Fibroblast of skin of scalp (primary cell): ENCODE results near the gene WNT7A.

ENCODE experiments used
- DNase-seq: peaks from one replicate; pipeline ENCODE4 v3.0.0-alpha.2; 2013

WNT7A gene

DNA sequence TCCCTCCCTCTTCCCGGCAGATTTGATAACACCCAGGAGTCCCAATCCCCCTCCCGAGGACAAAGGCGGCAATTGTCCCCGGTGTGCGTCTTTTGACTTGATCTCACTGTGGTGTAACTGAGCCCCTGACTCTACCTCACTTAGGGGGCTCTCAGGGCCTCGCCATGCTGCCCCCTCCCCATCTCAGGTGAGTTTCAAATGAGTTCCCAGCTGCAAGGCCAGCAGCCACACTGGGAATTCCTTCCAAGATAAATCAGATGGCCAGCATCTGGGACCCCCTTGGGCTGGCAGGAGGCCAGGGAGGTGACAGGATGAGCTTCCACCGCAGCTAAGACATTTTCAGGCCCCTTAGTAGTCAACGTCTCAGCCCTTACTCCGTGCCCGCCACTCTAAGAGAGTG lies 35.0 kb downstream of the WNT7A start:
- no peak for DNase-seq

DNA sequence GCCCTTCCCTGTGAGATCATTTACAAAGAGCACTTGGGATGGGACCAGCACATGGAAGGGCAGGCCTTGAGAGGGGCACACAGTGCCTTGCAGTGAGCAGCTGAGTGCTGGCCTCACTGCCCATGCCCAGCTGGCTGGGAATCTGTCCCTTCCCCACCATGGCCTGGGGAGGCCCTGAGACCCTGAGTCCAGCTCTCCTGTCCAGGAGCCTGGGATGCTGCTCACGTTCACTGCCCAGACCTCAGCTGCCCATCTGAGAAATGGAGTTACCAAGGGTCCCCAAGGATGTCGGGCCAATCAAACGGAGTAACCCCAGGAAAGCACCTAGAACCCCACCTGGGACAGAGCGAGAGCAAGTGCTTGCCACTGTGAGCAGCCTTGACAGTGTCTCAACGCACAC lies 35.6 kb downstream of the WNT7A start:
- DNase-seq: no peak

DNA sequence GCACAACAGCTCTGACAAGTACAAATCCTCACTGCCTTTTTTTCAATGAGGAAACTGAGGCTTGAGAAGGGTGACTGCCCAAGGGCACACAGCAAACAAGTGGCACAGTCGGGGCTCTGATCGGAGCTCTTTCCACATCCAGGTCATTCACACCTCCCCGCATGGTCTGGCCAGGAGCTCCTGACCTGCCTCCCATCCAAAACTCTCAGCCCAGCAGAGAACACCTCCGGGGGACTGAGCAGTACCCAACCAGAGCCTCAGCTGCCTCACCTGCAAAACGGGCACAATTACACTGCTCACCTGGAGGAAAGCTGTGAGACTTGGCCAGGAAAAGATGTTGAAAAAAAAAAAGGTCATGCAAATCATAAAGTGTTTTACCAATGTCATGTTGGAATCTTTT lies 36.5 kb downstream of the WNT7A start:
- no peak for DNase-seq

DNA sequence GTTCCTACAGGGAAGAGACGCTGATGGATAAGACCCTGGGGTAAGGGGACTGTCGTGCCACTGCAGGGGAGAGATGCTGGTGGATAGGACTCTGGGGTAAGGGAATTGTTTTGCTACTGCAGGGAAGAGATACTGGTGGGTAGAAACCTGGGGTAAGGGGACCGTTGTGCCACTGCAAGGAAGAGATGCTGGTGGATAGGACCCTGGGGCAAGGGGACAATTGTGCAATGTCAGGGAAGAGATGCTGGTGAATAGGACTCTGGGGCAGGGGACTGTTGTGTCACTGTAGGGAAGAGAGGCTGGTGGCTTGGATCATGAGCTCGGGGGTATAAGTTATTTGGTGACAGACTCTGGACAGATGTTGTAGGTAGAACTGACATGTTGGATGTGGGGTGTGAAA lies 37.6 kb downstream of the WNT7A start:
- DNase-seq: no peak

DNA sequence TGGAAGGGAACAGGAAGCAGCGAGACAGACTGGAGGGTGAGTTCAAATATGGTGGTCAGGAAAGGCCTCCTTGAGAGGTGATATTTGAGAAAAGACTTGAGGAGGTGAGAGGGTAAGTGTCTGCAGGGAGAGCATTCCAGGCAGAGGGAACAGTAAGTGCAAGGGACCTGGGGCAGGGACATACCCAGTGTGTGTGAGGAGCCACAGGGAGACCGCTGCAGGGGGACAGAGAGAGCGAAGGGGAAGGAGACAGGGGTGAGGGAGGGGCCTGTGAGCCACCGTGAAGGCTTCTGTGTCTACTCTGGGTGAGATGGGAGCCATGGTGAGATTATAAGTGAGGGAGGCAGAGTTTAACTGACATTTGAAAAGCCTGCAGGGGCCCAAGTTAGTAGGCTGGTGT lies 38.0 kb downstream of the WNT7A start:
- DNase-seq: no peak

DNA sequence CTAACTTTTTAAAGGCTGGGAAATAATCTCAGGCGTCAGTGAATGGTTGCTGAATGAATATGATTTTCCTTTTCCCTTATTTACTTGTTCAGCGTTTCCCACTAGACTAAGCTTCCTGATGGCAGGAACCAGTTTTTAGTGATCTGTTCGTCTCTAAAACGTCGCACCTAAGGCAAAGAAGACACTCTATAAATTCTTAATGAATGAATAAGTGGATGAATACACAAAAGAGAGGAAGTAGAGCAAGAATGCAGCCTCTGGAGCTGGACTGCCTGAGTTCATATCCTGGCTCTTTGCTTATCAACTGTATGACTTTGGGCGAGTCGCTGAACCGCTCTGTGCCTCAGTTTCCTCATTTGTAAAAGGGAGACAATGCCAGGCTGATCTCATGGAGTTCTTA lies 38.7 kb downstream of the WNT7A start:
- DNase-seq: no peak

DNA sequence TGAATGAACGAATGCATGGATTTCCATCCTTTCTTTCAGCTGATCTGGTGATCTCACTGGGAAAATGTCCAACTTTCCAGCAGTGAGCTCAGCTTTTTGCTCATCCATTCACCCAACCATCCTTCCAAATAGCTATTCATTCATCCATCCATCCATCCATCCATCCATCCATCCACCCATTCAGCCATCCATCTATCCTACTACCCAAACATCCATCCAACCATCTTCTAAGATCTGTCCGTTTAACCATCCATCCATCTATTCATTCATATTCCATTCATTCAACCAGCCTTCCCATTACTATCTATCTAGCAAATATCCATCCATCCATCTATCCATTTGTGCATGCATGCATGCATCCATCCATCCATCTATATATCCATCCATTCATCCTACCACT lies 39.4 kb downstream of the WNT7A start:
- DNase-seq: no peak

DNA sequence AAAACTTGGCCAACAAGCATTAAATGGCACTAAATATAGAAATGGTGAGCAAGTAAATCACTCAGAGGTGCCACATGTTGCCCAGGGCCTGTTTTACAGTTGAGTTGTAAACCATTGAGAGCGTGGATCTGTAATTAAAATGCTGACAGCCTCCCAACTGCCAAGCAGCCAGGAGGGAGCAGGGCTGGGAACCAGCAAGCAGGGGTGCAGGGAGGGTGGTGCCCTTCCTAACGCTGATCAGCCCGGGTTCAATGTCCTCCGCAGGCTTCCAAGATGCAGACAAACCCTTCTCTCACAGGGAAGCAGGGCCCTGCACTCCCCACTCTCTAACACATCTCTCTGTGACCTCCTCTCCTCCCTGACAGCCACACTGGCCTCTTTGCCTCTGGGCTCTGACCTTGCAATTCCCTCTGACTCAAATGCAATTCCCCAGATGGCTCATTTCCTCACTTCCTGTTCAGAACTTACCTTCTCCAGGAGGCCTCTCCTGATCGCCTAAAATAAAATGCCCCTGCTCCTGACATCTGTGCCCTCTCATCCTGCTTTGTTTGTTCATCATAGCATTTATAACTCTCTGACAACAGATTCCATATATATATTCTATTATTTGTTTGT lies 40.0 kb downstream of the WNT7A start:
- DNase-seq: no peak

DNA sequence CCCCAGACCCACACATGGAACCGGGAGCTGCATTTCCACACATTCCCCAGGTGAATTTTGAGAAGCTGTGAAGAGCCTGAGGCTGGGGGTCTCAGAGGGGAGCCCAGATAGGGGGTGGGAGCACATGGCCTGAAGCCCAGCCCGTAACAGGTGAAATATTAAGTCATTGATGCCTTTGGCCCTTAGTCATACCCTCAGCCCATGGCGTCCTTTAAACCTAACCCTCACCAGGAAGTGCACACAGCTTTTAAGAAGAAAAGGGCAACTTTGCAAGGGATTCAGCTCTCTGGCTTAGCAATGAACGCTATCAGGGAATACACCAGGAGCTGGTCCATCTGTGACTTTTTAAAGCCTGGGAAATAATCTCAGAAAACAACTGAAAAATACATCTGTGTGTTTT lies 40.6 kb downstream of the WNT7A start:
- DNase-seq: no peak

DNA sequence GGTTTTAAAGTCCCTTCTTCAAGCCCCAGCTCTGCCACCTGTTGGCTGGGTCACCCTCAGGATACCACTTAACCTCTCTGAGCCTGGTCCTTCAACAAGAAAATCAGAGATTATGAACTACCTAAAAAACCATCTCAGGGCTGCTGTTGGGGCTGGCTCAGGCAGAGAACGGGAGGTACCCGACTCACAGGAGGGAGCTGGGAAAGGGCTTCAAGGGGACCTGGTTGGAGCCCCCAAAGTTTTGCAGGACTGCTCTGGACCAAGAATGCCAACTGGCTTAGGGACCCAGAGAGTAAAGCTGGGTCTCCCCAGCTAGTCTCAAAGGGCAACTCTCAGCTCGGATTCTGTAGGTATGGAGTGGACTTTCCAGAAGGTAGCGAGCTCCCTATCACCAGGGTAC lies 41.5 kb downstream of the WNT7A start:
- DNase-seq: no peak

DNA sequence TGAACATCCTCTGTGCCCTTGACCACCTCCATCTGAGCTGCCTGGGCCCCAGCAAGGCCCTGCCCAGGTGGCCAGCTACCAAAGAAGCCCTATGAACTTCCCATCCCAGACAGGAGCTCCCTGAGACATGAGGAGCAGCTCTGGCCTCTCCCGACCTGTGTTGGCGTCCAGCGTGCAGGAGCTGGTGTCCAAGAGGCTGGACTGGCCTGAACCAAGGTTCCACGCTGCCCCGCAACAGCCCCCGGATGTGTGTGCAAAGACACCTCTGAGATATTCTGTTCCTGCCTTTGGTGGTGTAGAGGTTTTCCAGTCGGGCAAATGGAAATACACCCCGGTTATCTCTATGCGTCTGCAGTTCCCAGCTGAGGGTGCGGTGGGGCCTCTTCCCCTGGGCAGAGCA lies 42.1 kb downstream of the WNT7A start:
- no peak for DNase-seq

DNA sequence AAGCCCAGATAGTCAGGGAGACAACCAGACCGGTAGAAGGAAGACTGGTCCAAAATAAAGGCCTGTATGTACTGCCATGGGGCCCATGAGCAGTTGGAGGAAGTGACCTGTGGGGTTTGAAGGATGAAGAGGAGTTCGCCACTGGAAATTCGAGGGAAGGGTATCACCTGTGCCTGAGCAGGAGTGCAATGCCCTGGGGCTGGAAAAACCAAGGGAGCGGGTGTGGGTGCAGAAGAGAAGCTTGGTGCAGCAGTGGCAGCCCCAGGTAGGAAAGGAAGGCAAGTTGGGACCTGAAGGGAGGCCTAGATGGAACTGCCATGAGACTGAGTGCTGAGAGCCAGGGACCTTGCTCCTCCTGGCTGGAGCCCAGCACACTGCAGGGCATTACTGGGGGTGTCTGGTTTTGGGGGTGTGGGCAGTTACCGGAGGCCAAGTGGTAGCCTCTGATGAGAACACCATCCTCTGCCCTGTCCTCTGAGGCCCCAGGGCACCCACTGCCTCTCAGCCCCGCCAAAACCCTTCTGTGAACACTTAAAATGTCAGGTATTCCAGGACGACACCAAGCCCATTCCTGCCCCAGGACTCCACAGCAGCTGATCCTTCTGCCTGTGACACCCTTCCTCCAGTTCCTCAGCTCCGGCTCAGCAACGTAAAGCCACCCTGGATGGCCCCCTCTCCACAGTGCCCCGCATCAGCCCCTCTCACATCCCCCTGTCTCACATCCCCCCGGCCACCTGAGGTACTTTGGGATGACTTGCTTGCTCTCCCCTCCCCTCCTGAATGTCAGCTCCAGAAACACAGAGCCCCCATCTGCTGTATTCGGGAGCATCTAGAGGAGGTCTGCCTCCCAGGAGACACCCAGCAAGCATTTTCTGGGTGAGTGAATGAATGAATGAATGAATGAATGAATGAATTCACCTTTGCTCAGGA lies 42.9 kb downstream of the WNT7A start:
- DNase-seq: no peak

DNA sequence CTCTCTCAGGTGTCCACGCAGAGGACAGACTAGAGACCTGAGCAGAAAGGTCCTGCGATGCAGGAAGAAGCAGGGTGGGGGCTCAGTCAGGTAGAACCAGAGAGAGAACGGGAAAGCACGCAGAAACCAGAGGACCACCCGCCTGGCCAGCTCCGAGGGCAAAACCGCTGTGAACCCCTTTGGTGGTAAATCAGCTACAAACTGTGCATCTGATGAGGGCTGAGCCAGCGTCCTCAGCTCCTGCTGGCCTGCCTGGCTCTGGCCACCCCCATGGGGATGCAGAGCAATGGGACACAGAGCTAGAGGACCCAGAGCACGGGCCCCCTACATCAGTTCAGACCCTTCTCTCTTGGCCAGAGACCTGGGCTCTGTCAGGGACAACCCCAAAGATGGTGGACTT lies 44.6 kb downstream of the WNT7A start:
- no peak for DNase-seq

DNA sequence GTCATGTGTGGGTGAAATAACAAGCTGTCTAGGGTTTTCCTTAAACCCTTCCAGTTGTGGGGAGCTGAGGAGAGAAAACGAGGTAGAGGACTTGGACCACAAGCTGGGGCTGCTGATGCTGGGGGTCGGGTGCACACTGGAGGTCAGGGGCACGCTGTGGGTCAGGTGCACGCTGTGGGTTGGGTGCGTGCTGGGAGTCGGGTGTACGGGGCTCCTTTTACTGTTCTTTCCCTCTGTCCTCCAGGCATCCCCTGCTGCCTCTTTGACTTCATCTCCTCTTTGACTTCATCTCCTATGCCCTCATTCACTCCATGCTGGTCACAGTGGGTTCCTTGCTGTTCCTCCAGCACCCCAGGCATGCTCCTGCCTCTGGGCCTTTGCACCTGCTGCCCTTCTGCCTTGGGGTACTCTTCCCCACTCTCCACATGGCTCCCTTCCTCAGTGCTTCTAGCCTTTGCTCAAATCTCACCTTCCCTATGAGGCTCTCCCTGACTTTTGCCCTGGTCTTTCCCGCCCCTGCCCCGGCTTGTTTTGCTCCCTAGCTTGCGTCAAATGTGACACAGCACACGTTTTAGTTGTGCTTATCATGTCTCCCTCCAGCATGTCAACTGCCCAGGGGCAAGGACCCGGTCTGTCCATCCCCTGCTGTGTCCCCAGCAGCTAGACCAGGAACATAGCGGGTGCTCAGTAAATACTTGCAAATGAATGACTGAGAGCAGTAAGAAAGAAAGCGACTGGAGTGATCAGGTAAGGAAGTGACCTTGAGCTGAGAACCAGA lies 45.4 kb downstream of the WNT7A start:
- DNase-seq: no peak

DNA sequence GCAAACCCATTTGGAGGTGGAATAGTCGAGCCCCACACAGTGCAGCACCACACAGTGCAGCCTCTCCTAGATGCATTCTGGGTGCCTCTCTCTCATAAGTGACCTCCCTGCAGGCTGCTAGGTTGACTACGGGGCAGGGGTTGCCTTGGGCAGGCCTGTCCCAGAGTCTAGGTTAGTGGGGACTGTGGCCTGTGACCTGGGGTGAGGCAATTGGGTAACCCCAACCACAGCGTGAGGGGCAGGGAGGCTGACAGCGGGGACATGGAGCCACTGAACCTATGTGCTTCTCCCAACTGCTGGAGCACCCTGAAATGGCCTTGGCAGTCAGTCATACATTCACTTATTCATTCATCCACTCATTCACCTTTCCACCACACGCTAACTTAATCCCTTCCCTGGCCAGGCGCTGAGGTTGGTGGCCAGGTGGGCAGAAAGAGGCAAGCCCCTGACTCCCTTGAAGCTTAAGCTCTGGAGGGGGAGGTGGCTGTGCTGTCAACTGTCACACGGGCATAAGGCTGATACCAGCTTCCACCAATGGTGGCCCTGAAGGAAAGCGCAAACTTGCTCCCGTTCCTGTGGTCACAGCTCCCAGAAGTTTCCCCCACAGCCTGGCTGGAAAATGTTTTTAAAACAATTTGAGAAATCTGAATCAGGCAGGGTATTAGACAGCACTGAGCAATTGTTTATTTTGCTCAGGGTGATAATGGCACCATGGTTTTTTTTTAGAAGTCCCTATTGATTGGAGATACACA lies 46.2 kb downstream of the WNT7A start:
- DNase-seq: no peak

DNA sequence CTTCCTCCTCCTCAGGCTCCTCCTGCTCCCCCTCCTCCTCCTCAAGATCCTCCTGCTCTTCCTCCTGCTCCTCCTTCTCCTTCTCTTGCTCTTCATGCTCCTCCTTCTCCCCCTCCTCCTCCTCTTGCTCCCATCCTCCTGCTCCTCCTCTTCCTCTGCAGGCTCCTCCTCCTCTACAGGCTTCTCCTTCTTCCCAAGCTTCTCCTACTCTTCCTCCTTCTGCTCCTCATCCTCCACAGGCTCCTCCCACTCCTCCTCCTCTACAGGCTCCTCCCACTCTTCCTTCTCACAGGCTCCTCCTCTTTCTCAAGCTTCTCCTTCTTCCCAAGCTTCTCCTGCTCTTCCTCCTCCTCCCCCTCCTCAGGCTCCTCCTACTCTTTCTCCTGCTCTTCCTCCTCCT lies 47.7 kb downstream of the WNT7A start:
- DNase-seq: no peak

DNA sequence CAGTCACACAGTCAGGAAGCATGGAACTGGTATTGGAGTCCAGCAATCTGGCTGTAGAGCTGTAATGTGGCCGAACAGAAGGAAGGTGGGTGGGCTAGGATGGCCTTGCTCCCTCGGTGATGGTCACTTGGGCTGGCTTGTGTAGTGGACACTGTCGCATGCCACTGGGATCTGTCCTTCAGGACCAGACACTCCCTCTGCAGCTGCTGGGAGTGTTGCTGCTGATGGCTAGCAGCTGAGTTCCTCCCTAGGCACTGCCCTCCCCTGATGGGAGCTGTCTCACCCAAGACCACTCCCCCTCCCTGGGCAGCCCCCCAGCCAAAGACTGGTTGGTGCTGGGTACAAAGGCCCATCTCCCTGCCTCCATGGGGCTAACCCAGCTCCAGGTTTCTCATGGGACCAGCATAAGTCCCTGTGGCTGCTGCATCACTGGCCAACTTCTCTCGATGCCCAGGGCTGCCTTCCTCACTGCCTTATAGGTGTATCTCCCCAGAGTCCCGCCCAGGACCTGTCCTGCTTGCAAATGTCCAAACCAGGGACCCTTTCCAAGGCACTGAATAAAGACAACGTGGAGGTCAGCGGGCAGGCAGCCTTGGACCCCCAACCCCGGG lies 48.4 kb downstream of the WNT7A start:
- no peak for DNase-seq

DNA sequence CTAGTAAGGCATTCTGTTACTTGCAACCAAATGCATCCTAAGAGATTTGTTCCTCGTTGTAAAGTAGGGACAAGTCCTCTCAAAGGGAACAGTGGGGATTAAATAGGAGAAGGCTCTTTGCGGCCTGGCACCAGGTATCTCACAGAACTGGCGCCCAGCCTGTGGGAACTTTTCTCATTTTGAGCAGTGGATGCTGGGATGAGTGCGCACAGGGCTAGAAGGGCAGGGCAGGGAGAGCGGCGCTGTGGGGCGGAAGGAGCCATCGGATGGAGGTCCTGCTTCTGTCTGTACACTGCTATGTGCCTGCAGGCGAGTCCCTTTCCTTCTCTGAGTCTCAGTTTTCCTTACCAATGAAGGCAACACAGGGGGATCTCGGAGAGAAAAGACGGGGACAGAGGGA lies 50.6 kb downstream of the WNT7A start:
- DNase-seq: no peak

DNA sequence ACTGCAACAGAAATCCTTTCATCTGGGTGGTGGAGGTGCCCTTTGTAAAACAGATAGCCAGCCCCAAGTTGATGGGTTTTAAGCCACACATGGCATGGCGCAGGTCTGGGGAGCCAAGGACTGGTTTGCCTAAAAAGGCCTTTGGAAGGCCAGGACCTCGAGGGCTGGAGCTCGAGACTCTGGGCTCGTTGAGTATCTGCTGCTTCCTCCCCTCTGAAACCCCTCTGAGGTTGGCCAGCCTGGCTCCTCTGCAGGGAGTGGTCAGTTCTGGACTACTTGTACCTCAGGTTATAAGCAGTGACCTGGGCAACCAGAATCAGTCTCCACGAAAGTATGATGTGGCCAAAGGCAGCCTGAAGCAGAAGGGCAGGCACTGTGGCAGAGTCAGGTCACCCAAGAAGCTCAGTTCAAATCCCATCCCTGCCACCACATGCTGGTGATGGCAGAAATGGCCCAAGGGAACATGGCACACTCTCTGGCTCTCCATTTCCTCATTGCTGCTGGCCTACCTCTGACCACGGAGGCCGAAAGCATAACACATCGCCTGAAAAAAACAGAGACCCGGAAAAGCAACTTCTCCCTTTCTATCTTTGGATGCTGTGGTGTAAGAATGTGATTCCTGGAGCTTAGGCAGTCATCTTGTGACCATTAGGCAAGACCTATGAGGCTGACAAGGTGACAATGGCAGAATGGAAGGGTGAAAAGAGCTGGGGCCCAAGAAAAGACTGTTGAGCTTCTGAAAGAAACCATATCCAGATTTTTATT lies 51.2 kb downstream of the WNT7A start:
- no peak for DNase-seq

DNA sequence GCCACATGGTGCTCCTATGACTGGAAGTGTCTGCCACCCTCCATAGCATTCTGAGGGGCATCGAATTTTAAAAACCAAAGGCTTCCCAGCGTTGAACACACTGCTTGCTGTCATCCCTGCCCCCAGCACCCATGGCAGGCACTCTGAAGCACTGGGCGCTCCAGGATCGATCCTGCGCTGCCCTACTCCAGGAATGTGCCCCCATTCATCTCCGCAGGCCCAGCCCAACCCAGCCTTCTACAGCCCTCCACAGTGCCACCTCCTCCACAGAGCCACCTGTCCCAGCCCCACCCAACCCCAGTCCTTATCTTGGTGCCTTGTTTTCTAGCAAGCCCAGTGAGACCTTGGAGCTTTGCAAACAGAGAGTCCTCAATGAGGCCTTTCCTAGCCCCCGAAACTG lies 52.2 kb downstream of the WNT7A start:
- DNase-seq: no peak

DNA sequence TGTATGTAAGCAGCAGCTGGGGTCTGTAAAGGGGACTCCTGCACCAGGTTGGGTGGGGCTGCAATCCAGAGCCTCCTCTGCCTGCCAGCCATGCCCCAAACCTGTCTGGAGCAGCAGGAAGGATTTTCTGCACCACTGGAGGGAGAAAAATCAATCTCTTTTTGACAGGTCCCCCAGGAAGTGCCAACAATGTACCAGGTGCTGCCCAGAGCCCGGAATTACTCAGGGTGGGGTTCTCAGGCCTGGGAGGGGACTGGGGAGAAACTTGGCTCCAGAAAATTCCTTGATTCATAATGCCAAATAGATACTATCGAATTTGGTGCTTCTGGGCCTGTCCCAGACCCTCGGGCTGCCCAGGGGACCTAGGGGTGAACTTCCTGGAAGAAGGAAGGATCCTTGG lies 52.6 kb downstream of the WNT7A start:
- DNase-seq: no peak

DNA sequence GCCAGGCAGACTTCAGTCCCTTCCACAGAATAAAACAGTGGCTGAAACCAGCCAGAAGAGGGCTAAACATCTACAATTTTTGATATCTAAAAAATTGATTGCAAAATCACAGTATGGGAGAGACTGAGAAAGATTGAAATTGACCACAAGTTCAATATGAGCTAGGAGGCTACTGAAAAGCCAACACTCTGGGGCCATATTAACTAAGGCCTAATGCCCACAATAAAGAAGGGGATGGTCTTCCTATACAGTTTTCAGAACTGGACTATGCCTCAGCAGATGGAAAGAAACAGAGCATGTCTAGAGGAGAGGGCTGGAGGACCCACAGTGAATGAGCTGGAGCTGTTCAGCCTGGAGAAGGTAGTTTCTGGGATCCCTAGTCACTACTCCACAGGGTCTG lies 53.2 kb downstream of the WNT7A start:
- no peak for DNase-seq
